Heart left ventricle (tissue), 13 donors: ENCODE data around the gene CTXN1.

Experiments used
- POLR2A ChIP-seq, 2 donors: fragments of 450-650 bp; IDR thresholded peaks; one replicate each; pipeline ENCODE4 v1.6.1; 2017; ENCODE audit warnings: antibody characterized with exemption in 2 of 2, mild to moderate bottlenecking in 2 of 2, moderate library complexity in 2 of 2
- TF ChIP-seq, protein P1 (sequence below), 12 donors: fragments of 200-600 bp; sonication (generic) in 4 of 12; IDR thresholded peaks; one replicate each; pipeline versions ENCODE4 v1.5.0 to v1.8.0; 2018 to 2022; ENCODE audit warnings: antibody characterized with exemption in 12 of 12, mild to moderate bottlenecking in 5 of 12
- donor health status: ischemic (EF 13 %, LVEDD 7.1; RV severe dilation, severe dysfunction).
- donor health status: DM: no; HTN: yes; CAD: no.
- donor health status: DM: no; HTN: no; CAD: no.
- donor health status: ischemic (EF 25% LVEDD 6.9; RV normal size, moderate dysfunction).
- donor health status: ischemic (EF 25% LVEDD 5.7; RV mildly dilated, moderate dysfunction).
- donor health status: ischemic (EF 35%, LVEDD 5.7; RV mildly dilated, moderate dysfunction).
- donor health status: nonischemic (EF 11% LVEDD 7.7; RV severe dilation, severe dysfunction).
- donor health status: DM: yes; HTN: yes; CAD: no.
- donor health status: PGD.
- donor health status: ischemic (EF 29% LVEDD 5.4; RV normal size, mild dysfunction).
- donor health status: nonischemic (EF 23%, LVEDD 6.1; RV moderate dilation, normal function).

DNA sequence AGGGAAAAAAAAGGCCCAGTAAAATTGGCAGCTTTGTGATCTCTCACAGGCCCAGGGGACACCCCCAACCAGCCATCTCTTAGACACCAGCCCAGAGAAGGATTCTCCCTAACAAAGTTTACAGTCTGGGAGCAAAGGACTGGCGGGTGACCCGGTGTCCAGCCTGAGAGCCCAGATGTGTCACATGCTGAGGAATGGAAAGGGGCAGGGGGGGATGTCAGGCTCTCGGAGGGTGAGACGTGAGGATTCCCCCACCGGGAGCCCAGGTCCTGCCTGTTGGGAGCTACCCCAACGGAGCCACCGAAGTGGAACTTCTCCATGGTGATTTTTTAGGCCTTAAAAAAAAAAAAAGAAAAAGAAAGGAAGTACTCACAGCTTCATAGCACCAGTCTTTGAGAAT lies 4.8 kb upstream of the CTXN1 start:
- no peak for TF ChIP-seq POLR2A (IDR thresholded peaks at IDR 0.05)
- TF ChIP-seq, protein P1, sequence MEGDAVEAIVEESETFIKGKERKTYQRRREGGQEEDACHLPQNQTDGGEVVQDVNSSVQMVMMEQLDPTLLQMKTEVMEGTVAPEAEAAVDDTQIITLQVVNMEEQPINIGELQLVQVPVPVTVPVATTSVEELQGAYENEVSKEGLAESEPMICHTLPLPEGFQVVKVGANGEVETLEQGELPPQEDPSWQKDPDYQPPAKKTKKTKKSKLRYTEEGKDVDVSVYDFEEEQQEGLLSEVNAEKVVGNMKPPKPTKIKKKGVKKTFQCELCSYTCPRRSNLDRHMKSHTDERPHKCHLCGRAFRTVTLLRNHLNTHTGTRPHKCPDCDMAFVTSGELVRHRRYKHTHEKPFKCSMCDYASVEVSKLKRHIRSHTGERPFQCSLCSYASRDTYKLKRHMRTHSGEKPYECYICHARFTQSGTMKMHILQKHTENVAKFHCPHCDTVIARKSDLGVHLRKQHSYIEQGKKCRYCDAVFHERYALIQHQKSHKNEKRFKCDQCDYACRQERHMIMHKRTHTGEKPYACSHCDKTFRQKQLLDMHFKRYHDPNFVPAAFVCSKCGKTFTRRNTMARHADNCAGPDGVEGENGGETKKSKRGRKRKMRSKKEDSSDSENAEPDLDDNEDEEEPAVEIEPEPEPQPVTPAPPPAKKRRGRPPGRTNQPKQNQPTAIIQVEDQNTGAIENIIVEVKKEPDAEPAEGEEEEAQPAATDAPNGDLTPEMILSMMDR (IDR thresholded peaks at IDR 0.05) = no peak
